ENCODE data around the gene FRRS1.

DNA sequence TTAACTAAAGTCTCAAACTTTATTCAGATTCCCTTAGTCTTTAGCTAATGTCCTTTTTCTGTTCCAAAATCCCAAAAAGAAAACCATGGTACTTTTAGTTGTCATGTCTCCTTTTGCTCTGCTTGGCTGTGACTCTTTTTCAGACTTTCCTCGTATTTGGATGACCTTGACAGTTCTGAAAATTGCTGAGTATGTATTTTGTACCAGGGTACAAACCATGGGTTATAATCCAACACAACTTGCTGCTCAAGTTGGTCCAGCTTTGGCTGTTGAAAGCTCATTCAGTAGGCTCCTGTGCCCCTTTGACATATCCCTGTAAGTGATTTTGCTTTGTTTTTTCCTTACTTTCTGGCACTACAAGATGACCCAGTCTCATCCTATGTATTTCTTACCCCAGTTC lies 68.9 kb downstream of the FRRS1 start:
- TF ChIP-seq ZNF654 (tag by site-specific recombination; IDR thresholded peaks at IDR 0.05; ENCODE audit: low read depth), result no peak
- TF ChIP-seq, protein P1, sequence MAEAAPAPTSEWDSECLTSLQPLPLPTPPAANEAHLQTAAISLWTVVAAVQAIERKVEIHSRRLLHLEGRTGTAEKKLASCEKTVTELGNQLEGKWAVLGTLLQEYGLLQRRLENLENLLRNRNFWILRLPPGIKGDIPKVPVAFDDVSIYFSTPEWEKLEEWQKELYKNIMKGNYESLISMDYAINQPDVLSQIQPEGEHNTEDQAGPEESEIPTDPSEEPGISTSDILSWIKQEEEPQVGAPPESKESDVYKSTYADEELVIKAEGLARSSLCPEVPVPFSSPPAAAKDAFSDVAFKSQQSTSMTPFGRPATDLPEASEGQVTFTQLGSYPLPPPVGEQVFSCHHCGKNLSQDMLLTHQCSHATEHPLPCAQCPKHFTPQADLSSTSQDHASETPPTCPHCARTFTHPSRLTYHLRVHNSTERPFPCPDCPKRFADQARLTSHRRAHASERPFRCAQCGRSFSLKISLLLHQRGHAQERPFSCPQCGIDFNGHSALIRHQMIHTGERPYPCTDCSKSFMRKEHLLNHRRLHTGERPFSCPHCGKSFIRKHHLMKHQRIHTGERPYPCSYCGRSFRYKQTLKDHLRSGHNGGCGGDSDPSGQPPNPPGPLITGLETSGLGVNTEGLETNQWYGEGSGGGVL (tag by site-specific recombination; IDR thresholded peaks at IDR 0.05), result no peak
- TF ChIP-seq ZNF350 (tag by site-specific recombination; IDR thresholded peaks at IDR 0.05), result no peak
- TF ChIP-seq, protein P2, sequence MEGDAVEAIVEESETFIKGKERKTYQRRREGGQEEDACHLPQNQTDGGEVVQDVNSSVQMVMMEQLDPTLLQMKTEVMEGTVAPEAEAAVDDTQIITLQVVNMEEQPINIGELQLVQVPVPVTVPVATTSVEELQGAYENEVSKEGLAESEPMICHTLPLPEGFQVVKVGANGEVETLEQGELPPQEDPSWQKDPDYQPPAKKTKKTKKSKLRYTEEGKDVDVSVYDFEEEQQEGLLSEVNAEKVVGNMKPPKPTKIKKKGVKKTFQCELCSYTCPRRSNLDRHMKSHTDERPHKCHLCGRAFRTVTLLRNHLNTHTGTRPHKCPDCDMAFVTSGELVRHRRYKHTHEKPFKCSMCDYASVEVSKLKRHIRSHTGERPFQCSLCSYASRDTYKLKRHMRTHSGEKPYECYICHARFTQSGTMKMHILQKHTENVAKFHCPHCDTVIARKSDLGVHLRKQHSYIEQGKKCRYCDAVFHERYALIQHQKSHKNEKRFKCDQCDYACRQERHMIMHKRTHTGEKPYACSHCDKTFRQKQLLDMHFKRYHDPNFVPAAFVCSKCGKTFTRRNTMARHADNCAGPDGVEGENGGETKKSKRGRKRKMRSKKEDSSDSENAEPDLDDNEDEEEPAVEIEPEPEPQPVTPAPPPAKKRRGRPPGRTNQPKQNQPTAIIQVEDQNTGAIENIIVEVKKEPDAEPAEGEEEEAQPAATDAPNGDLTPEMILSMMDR (tag by site-specific recombination; IDR thresholded peaks at IDR 0.05), result no peak
- no peak for TF ChIP-seq ZNF404 (tag by site-specific recombination; IDR thresholded peaks at IDR 0.05)
- TF ChIP-seq ZFP69B (tag by site-specific recombination; IDR thresholded peaks at IDR 0.05), result no peak
- TF ChIP-seq, protein P3, sequence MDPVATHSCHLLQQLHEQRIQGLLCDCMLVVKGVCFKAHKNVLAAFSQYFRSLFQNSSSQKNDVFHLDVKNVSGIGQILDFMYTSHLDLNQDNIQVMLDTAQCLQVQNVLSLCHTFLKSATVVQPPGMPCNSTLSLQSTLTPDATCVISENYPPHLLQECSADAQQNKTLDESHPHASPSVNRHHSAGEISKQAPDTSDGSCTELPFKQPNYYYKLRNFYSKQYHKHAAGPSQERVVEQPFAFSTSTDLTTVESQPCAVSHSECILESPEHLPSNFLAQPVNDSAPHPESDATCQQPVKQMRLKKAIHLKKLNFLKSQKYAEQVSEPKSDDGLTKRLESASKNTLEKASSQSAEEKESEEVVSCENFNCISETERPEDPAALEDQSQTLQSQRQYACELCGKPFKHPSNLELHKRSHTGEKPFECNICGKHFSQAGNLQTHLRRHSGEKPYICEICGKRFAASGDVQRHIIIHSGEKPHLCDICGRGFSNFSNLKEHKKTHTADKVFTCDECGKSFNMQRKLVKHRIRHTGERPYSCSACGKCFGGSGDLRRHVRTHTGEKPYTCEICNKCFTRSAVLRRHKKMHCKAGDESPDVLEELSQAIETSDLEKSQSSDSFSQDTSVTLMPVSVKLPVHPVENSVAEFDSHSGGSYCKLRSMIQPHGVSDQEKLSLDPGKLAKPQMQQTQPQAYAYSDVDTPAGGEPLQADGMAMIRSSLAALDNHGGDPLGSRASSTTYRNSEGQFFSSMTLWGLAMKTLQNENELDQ (tag by site-specific recombination; IDR thresholded peaks at IDR 0.05; ENCODE audit: low read depth), result no peak
- TF ChIP-seq, protein P4, sequence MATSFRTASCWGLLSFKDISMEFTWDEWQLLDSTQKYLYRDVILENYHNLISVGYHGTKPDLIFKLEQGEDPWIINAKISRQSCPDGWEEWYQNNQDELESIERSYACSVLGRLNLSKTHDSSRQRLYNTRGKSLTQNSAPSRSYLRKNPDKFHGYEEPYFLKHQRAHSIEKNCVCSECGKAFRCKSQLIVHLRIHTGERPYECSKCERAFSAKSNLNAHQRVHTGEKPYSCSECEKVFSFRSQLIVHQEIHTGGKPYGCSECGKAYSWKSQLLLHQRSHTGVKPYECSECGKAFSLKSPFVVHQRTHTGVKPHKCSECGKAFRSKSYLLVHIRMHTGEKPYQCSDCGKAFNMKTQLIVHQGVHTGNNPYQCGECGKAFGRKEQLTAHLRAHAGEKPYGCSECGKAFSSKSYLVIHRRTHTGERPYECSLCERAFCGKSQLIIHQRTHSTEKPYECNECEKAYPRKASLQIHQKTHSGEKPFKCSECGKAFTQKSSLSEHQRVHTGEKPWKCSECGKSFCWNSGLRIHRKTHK (tag by site-specific recombination; IDR thresholded peaks at IDR 0.05), result no peak
- TF ChIP-seq ZNF571 (tag by site-specific recombination; IDR thresholded peaks at IDR 0.05), result no peak

All from HEK293 (cell line).